NCI-H187 (cell line): Measurements from ENCODE around the gene KDM1A.

Experiments used
- DNase-seq, 2 experiments: peaks; one replicate each; lab custom pipeline; 2025; lab: John Stamatoyannopoulos, UW

KDM1A gene

DNA sequence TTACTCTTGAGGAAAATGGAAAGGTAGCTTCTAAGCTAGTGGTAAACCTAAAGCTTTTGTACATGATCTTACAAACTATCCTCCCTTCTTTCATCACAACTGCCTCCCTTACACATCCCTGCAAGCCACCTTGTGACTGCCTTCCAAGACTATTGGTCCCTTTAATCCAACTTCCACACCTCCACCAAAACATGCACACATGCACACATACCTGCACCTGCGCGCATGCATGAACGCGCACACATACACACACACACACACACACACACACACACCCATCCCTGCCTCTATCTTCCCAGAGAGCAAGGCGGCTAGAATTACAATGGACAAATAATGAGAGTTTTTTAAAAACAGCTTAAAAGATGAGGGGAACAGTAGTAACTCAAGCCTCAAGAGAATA lies 91.1 kb downstream of the KDM1A start:
- DNase-seq: no peak

DNA sequence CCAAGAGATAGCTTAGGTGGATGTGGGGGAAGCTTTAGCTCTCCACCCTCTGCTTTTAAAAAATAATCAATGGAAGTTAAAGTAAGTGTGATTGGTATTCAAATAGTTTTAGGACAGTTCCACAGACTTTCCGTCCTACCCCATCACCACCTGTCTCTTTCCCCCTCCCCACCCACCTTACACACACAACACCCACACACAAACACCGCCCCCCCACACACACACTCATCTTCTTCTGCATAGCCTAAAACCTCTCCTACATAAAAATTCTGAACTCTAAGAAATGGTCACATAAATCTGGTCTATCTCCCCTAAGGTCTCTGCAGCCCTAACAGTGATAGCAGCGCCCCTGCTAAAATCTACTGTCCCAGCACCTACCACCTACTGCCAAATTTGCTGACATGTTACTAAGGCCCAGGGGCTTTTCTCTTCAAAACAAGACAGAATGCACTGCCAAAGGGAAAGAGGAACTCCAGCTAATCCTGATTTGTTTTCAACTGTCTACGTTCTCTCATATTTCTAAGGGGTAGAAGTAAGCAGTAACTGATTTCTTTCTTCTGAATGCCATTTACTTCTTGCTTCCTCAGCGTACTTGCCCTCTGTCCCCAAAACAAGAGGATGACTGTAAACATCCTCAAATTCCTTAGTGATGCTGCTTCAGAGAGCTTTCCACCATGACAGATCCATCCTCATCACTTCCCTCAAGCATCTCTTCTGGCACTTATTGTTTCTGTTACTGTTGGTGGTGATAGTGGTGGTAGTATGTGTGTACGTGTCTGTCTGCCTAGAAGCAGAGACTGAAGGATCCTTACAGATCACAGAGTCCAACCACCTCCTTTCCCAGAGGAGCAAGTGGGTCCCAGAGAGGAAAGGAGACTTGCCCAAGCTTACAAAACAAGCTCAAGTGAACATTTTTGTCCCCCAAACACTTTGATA lies 92.6 kb downstream of the KDM1A start:
- DNase-seq: no peak

DNA sequence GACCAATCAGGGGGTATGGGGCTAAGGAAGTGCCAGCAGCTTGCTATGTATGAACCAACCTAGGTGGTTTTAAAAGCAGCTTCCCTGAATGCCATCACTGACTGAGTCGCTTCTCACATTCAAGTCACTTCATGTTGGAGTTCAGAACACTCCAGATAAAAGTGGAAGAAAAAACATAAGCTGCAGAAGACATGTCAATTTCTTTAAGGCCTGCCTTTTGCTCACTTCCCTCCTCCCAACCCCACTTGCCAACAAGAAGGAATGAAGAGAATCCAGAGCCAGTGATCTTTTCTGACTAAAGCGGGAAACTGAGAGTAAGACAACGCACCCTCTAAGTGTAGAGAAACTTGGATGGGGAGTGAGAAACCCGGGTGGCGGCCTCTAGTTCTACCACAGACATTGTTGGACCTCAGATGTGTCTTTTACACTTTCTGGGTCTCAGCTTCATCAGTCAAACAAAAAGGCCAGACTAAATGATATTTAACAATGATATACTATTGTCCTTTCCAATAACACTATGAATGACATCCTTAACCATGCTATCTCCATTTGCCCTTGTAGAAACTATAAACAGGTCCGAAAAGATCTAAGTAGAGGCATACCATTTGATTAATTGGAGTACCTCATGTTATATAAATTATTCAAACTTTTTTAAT lies 95.3 kb downstream of the KDM1A start:
- DNase-seq: no peak

DNA sequence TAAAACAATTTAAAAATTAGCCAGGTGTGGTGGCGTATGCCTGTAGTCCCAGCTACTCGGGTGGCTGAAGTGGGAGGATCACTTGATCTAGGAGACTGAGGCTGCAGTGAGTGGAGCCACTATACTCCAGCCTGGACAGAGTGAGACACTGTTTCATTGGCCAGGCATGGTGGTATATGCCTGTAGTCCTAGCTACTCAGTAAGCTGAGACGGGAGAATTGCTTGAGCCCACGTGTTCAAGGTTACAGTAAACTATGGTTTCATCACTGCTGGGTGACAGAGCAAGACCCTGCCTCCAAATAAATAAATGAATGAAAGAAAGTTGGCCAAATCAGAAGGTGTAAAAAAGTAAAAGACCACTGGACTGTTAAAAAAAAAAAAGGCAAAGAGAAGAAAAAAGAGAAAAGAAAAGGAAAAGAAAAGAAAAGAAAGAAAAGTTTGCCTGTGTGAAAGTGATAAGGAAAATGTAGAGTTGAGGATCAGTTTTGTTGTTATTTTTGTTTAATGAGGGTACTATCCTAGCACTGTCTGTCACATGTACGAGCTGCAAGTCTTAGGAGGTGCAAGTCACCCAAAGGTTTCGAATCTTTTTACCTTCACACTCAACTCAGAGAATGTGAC lies 97.1 kb downstream of the KDM1A start:
- DNase-seq: no peak

DNA sequence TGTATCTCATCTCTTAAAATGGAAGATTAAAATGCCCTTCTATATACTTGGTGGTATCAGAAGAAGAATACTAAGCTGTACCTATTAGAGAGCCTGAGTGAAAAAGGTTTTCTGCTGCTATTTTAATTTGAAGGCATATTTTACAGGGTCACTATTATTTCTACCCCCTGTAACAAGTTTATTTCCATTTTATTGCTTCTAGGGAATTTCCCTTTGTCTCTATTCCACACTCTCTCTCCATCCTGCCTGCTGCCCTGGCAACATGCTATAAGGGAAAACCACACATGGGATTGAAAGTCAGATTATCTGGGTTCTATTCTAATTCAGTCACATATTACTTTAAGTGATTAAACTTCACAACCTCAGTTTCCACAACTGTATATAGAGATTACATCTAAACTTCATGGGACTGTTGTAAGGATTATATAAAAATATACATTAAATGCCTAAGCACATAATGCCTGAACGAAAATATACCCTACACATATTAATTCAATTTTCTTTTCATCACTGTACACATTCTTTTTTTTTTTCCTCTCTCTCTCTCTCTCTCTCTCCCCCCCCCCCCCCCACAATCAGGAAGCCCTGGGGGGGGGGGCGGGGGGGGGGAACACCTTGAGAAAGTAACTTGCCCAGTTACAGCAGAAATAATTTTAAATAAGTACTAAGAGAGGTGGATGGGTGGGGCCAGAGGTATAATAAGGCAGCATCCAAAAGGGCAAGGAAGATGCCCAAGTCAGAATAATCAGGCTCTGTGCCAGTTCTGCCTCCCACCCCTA lies 97.8 kb downstream of the KDM1A start:
- DNase-seq: no peak

DNA sequence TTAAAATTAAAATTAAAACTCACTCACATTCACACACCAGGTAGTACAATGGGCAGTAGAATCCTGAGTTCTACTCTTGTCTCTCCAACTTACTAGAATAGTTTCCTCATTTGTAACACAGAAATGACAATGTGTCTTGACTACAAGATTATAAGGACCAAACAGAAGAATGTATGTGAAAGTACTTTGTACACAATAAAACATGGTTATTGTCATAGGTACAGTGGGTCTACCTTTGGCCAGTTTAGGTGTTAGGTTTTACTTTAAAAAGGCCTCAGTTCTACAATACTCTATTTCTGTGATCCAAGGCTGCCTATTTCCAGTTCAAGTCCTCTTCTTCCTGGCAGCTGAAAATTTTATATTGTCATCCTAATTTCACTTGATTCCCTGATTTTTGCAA lies 99.1 kb downstream of the KDM1A start:
- DNase-seq: no peak

DNA sequence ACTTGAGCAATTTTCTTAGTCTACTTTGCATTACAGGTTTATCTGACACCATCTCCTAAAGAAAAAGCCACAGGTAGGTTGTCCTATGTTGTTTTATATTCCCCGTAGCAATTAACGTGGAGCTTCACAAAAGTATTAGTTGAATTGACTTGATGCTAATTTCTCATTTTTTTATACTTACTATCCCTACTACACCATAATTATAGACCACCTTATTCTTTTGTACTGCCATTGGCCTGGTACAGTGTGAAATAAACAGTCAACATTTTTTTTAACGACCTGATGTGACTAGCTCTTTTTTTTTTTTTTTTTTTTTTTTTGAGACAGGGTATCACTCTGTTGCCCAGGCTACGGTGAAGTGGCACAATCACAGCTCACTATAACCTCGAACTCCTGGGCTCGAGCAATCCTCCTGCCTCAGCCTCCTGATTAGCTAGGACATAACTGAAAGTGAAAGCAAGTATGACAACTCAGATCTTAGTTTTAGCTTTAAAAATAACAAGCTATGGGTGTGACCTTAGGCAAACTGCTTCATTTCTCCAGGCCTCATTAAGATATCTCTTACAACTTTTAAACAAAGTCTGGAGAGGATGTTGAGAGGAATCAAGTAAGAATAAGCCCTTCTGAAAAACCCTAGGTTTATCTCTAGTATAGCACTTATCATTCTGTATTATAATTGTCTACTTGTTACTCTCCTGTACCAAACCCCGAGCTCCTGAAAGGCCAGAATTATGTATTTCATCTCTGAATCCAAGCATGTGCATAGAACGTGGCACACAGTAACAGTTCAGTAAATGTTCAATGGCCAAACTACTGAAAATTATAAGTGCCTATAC lies 99.9 kb downstream of the KDM1A start:
- DNase-seq: no peak

DNA sequence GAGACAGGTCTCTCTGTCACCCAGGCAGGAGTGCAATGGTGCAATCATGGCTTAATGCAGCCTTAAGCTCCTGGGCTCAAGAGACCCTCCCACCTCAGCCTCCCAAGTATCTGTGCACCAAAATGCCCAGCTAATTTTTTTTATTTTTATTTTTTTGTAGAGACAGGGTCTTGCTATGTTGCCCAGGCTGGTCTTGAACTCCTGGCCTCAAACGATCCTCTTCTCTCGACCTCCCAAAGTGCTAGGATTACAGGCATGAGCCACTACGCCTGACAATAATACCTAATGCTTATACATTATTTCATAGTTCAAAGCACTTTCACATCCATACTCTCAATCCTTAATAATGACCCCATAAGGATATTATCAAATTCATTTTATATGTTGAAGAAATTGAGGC lies 101.1 kb downstream of the KDM1A start:
- no peak for DNase-seq

DNA sequence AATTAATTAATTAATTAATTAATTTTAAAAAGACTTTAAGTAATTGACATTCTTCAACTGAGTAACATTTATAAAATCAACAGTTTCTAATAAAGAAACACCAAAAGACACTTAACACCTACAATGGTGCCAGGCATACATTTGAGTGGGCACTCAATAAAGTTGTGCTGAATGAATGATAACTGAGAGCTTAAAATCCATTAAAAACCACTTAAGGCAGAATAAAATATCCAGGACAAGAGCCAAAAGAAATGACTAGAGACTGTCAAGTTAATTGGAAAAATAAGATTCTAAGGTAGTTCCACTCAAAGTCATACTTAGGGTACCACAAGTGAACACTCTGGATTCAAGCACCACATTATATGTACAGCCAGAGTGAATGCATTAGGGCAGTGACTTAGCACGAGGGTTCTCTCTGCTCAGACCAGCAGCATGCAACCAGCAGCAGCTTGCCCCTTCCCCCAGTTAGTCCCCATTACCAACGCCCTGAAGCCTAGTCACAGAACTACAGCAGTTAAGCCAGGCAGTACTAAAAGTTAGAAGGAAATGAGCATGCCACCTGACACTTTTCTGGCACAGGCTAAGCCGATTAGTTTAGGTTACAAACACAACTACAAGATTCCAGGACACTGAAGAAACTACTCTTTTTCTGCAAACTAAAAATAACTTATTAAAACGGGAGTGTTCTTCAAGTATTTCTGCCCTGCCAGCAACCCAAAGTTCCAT lies 102.9 kb downstream of the KDM1A start:
- DNase-seq: no peak

DNA sequence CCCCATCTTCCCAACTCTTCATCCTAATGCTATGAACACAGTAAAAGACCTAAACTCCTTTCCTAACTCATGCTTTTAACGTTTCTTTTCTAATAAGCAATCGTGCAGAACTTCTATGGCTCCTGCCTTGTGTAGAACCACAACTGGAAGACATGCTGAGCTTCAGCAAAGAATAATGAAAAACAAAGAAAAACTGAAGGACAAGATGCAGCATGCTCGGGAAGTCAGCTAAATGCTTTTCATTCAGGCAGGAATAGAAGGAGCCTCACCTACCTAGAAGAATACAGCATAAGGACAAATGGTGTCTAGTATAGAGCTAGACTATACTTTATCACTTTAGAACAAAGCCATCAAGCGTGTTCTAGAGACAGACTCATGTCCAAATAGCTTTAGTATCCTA lies 103.5 kb downstream of the KDM1A start:
- no peak for DNase-seq

DNA sequence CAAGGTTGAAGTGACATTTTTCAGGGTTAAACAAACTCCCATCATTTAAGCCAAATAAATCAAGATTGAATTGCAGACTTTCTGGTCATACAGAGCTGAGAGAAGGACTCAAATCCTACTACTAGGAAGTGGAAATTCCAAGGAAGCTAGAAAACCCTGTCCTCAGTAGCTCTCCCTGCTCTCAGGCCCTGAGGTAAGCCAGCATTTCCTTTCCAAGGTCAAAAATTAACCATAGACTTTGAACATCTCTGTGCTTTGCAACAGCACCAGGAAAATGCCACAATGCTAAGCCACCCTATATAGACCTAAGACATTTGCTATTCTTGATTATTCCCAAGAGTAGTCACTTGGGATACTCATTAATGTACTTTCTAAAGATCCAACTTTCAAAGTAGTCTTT lies 104.3 kb downstream of the KDM1A start:
- DNase-seq: no peak

DNA sequence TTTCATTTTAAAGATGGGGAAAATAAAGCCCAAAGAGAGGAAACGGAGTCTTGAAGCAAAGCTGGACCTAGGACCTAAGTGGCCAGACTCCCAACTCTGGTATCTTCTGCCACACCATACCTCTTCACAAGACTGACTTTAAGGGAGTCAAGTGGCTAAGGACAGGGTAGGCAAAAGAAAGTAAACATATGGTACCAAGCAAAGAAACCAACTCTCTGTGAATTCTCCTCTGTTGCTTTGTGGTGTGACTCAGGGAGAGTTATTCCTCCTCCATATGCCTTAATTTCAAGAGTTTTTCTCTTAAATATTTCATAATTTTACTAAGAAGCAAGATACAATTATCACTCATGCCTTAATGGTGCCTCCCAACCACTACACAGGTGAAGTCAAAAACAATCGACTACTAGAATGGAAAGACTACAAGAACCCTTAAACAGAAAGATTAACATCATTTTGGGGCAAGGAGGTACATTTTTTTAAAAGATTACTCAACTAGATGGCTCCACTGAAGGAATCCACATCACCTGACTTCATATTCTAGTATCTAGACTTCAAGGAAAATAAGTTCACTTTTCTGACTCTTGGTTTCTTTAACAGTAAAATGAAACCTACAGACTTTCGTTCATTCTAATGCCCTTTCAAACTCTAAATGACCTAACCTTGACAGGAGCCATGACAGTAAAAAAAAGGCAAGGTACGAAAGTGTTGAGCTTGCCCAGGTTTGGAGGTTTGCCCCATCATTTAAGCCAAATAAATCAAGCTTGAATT lies 105.2 kb downstream of the KDM1A start:
- no peak for DNase-seq

DNA sequence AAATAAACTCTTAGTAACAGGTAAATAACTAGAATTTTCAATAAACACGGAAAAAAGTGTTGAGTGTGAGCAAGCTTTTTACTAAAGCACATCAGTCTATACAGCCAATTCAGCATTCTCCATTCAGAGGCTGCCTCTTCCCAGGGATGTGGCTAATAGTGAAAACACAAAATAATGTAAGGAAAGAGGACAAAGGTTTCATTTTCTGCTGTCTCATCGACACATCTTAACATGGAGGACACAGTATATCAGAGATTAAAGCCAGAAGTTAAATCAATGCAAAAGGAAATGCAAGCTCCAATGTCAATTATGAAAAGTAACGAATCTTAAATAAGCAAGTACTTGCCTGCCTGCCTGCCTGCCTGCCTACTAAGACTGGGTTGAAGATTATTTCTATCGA lies 106.2 kb downstream of the KDM1A start:
- no peak for DNase-seq

DNA sequence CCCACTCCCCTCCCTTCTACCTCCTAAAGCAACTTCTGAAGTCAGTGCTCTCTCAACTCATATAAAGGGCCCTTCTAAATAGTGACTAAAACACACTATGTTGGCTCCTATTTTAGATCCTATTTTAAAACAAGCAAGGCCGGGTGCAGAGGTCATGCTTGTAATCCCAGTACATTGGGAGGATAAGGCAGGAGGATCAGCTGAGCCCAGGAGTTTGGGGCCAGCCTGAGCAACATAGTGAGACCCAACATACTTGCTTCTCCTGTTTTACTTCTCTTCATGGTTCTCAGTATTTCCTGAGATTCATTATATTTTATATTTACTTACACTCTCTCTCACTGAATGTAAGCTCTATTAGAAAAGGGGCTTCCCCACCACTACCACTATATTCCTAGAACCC lies 106.9 kb downstream of the KDM1A start:
- DNase-seq: no peak

DNA sequence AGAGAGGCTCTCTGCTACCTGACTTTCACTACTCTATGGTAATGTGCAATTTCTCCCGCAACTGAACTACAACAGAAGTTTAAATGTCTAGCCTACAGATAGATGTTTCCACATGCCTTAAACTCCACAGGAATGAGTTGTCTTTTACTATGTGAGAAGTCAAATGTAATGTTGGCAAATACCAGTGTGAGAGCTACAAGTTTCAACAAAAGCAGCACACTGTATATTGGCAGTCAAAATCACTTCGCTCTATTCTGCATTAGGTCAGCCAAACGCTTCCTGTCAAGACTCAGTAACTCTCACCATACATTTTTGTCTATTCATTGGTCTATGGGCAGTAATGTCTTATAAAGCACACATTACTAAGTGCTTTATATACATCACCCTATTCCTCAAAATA lies 107.5 kb downstream of the KDM1A start:
- DNase-seq: no peak

DNA sequence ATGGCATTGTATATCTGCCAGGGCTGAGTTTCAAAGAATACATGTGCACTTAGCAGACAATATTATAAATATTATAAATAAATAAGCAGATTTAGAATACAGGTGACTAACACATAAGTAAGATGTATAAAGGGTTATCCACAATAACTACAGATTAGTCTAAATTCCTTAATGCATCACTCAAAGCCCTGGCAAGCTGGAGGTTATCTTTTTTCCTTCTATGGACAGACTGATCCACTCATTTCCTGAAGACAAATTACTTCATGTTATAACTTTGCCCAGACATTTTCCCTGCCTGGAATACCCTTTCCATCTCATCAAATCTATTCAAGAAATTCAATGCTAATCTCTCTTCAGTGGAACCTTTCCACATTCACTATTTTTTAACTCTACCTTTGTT lies 110.6 kb downstream of the KDM1A start:
- DNase-seq: no peak

DNA sequence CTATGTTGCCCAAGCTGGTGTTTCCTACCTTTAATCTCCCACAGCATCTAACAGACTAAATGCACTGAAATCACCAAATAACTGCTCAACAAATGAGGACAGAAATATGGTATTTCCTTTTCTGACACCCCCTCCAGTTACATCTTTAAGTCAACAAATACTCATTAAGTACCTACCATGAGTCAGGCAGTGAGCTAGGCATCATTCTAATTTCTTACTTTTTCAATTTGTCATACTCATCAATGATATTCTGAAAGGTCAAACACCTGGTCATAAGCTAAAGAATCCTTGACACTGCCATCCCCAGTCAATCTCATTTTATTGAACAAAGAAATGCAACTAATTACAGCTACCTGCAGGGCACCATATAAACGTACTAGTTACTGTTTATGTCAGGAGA lies 112.8 kb downstream of the KDM1A start:
- no peak for DNase-seq
